SK-N-SH treated with all-trans-retinoic acid at 6 μM for 48 hours (cell line): ENCODE measurements around the gene EFCAB13.

Source experiments
- ARNTL ChIP-seq: fragments of 450-650 bp; formaldehyde crosslinking; IDR thresholded peaks from 2 replicates; pipeline ENCODE4 v1.5.0; 2020; ENCODE audit warnings: low read depth, mild to moderate bottlenecking, moderate library complexity, borderline replicate concordance
- BACH2 ChIP-seq: fragments of 250-450 bp; sonication (Bioruptor Pico); IDR thresholded peaks from 2 replicates; pipeline ENCODE4 v1.9.0; 2021; ENCODE audit warnings: mild to moderate bottlenecking, borderline replicate concordance
- ESRRG ChIP-seq: fragments of 250-450 bp; sonication (Bioruptor Pico); IDR thresholded peaks from 2 replicates; pipeline ENCODE4 v1.6.1; 2021; ENCODE audit warnings: mild to moderate bottlenecking
- OSR1 ChIP-seq: fragments of 250-450 bp; sonication (Bioruptor Pico); IDR thresholded peaks from 2 replicates; pipeline ENCODE4 v1.8.0; 2022; ENCODE audit warnings: moderate library complexity, mild to moderate bottlenecking, inconsistent platforms
- SNAI2 ChIP-seq: fragments of 250-450 bp; sonication (Bioruptor Pico); IDR thresholded peaks from 2 replicates; pipeline ENCODE4 v1.5.0; 2020; ENCODE audit warnings: mild to moderate bottlenecking, moderate library complexity
- ZFP3 ChIP-seq: fragments of 250-450 bp; sonication (Bioruptor Pico); IDR thresholded peaks from 2 replicates; pipeline ENCODE4 v1.5.0; 2020; ENCODE audit warnings: mild to moderate bottlenecking, moderate library complexity
- TF ChIP-seq, protein P1 (sequence below): fragments of 250-450 bp; sonication (Bioruptor Pico); IDR thresholded peaks from 2 replicates; pipeline ENCODE4 v1.5.0; 2020; ENCODE audit warnings: mild to moderate bottlenecking, moderate library complexity
- TF ChIP-seq, protein P2 (sequence below): fragments of 250-450 bp; sonication (Bioruptor Pico); IDR thresholded peaks from 2 replicates; pipeline ENCODE4 v1.5.1; 2020; ENCODE audit warnings: low read depth, mild to moderate bottlenecking, moderate library complexity
- TF ChIP-seq, protein P3 (sequence below): fragments of 250-450 bp; sonication (Bioruptor Pico); IDR thresholded peaks from 2 replicates; pipeline ENCODE4 v1.8.0; 2021; ENCODE audit warnings: low read depth, mild to moderate bottlenecking, moderate library complexity, borderline replicate concordance

DNA sequence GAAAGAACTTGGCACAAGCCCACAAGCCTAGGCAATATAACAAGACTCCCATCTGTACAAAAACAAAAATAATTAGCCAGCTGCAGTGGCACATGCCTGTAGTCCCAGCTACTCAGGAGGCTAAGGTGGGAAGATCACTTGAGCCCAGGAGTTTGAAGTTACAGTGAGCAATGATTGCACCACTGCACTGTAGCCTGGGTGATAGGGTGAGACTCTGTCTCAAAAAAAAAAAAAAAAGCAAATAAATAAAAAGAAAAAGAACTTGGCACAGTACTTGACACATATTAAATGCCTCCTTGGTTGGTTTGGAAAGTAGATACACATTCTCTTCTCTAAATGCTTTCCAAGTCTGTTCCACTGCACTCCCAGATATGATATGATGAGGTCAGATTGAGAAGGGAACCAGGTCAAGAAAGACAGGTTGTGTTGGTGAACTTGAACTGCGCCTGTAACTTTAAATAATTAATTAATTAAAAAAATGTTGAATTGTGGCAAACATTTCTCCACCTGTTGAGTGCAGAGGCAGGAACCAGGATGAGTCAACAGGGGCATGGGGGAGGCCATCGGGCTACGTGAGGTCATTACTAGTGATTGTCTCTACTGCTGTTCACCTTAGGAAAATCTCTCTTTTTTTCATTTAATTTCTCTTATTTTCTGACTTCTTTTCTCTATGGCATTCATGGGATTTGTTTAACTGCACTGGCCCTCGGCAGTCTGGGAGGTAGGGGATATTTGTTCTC lies 25.9 kb upstream of the EFCAB13 start:
- no peak for TF ChIP-seq ARNTL
- no peak for TF ChIP-seq ESRRG (CRISPR knock-in tag)
- TF ChIP-seq, protein P1, sequence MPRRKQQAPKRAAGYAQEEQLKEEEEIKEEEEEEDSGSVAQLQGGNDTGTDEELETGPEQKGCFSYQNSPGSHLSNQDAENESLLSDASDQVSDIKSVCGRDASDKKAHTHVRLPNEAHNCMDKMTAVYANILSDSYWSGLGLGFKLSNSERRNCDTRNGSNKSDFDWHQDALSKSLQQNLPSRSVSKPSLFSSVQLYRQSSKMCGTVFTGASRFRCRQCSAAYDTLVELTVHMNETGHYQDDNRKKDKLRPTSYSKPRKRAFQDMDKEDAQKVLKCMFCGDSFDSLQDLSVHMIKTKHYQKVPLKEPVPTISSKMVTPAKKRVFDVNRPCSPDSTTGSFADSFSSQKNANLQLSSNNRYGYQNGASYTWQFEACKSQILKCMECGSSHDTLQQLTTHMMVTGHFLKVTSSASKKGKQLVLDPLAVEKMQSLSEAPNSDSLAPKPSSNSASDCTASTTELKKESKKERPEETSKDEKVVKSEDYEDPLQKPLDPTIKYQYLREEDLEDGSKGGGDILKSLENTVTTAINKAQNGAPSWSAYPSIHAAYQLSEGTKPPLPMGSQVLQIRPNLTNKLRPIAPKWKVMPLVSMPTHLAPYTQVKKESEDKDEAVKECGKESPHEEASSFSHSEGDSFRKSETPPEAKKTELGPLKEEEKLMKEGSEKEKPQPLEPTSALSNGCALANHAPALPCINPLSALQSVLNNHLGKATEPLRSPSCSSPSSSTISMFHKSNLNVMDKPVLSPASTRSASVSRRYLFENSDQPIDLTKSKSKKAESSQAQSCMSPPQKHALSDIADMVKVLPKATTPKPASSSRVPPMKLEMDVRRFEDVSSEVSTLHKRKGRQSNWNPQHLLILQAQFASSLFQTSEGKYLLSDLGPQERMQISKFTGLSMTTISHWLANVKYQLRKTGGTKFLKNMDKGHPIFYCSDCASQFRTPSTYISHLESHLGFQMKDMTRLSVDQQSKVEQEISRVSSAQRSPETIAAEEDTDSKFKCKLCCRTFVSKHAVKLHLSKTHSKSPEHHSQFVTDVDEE, result no peak
- TF ChIP-seq, protein P2, sequence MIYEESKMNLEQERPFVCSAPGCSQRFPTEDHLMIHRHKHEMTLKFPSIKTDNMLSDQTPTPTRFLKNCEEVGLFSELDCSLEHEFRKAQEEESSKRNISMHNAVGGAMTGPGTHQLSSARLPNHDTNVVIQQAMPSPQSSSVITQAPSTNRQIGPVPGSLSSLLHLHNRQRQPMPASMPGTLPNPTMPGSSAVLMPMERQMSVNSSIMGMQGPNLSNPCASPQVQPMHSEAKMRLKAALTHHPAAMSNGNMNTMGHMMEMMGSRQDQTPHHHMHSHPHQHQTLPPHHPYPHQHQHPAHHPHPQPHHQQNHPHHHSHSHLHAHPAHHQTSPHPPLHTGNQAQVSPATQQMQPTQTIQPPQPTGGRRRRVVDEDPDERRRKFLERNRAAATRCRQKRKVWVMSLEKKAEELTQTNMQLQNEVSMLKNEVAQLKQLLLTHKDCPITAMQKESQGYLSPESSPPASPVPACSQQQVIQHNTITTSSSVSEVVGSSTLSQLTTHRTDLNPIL (CRISPR knock-in tag), result no peak
- no peak for TF ChIP-seq OSR1 (CRISPR knock-in tag)
- TF ChIP-seq, protein P3, sequence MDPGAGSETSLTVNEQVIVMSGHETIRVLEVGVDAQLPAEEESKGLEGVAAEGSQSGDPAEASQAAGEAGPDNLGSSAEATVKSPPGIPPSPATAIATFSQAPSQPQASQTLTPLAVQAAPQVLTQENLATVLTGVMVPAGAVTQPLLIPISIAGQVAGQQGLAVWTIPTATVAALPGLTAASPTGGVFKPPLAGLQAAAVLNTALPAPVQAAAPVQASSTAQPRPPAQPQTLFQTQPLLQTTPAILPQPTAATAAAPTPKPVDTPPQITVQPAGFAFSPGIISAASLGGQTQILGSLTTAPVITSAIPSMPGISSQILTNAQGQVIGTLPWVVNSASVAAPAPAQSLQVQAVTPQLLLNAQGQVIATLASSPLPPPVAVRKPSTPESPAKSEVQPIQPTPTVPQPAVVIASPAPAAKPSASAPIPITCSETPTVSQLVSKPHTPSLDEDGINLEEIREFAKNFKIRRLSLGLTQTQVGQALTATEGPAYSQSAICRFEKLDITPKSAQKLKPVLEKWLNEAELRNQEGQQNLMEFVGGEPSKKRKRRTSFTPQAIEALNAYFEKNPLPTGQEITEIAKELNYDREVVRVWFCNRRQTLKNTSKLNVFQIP (CRISPR knock-in tag), result no peak
- TF ChIP-seq ZFP3 (CRISPR knock-in tag), result no peak
- TF ChIP-seq BACH2 (CRISPR knock-in tag), result no peak
- TF ChIP-seq SNAI2 (CRISPR knock-in tag), result no peak
